ENCODE results near the gene PAGE2B. TPM values are rescaled to one million over a fixed set of nuclear protein-coding genes. Genes with fewer than 3 reads are reported as not detected.

The PAGE2B gene
- total and polyA plus RNA-seq, 9 of the 15 experiments (the other 6 are each of a cell fraction or from before 2014, with no cell fraction given), result 1.8 to 36.0 (median 16.5) TPM

GRCh38 chrX:55120761-55121358 lies 46.0 kb downstream of the PAGE2B start:
- Histone ChIP-seq H3K4me1 (replicated peaks in 1 of 2; ENCODE audit: control insufficient read depth in 2 of 2, insufficient read depth in 2 of 2, low read length in 2 of 2) (peaks cover 0 to 56% of the 10 kb centered on the region in 2 experiments; a peak in 3 of 5 replicates), H3K27ac (ENCODE audit: extremely low read depth, low read depth, low read length) (peak overlapping the region; percentile 37; the same call in 1 of the 3 replicates), H3K9me3 (replicated peaks; ENCODE audit: control insufficient read depth, insufficient read depth, low read depth, low read length) (no peaks in the 10 kb centered on the region), H3K4me2 (ENCODE audit: insufficient read depth, low read length) (peak overlapping the region; percentile 18; the same call in 1 of the 2 replicates), H3K4me3 (no peak overlapping the region), H3K9ac (ENCODE audit: insufficient read depth in 1 of 2, low read depth in 2 of 2, low read length in 2 of 2) (no peak overlapping the region), H4K20me1 (replicated peaks; ENCODE audit: control insufficient read depth, insufficient read depth, low read length) (no peaks in the 10 kb centered on the region), H3K36me3 (ENCODE audit: control insufficient read depth, insufficient read depth, low read length) (no peaks in the 10 kb centered on the region), H3K9me1 (ENCODE audit: control insufficient read depth, insufficient read depth, low read length) (no peaks in the 10 kb centered on the region), H3K27me3 (ENCODE audit: control insufficient read depth in 2 of 2, insufficient read depth in 2 of 2, low read length in 2 of 2) (no peaks in the 10 kb centered on the region; a peak in 1 of 5 replicates), H2AFZ (ENCODE audit: low read depth, low read length) (no peak overlapping the region), H3K79me2 (ENCODE audit: control insufficient read depth, insufficient read depth, low read length) (no peaks in the 10 kb centered on the region)
- POLR2A ChIA-PET, result interaction anchor here (0.5 to 0.8 kb wide), 2 partner anchors 27 to 1712 kb away, joined by 3 read pairs; no protein-coding TSS in a partner anchor
- FAIRE-seq, result peak; percentile 90
- CTCF ChIA-PET (ENCODE audit: low intra/inter-chr PET ratio), result no interaction called here
- DNase-seq (ENCODE audit: extremely low read depth in 1 of 4, low spot score in 3 of 4), result peak; percentile 14 to 59 (median 22)
- 0% methylated on average over 2 of the region's 2 CpGs for WGBS (ENCODE audit: insufficient coverage, low coverage, missing lambda C conversion rate)
- in situ Hi-C loops (cut with MboI), result no loop called here
- BruUV-seq (replicated peaks), result no TSS peak
- intact Hi-C loops (cut with micrococcal nuclease), result loop anchor here (2.0 kb wide), 2 partner anchors 40 to 92 kb away; no protein-coding TSS in a partner anchor
- ATAC-seq, result peak; percentile 81
- TF ChIP-seq KLF16 (IDR thresholded peaks at IDR 0.05) (peak; percentile 64; the same call in 1 of the 2 replicates), SOX6 (IDR thresholded peaks at IDR 0.05) (peak; percentile 98), MECOM (CRISPR knock-in tag; IDR thresholded peaks at IDR 0.05) (peak; percentile 60; the same call in 1 of the 2 replicates), ZNF589 (CRISPR knock-in tag; IDR thresholded peaks at IDR 0.05; ENCODE audit: low read depth) (no peak), GATAD2A (IDR thresholded peaks at IDR 0.05) (no peak), SMARCA4 (IDR thresholded peaks at IDR 0.05) (peak; percentile 82), STAT5A (IDR thresholded peaks at IDR 0.05; ENCODE audit: borderline replicate concordance, low read length) (peak; percentile 32; the same call in 1 of the 2 replicates), CHAMP1 (IDR thresholded peaks at IDR 0.05) (peak; percentile 65; the same call in 1 of the 2 replicates), RFX1 (IDR thresholded peaks at IDR 0.05) (peak; percentile 28; the same call in 1 of the 2 replicates), MTA2 (IDR thresholded peaks at IDR 0.05; ENCODE audit: low read depth) (peak; percentile 90), HDAC3 (IDR thresholded peaks at IDR 0.05; ENCODE audit: borderline replicate concordance, partially characterized antibody) (peak; percentile 87), NCOA6 (IDR thresholded peaks at IDR 0.05) (no peak), HOXB6 (CRISPR knock-in tag; IDR thresholded peaks at IDR 0.05; ENCODE audit: borderline replicate concordance) (no peak), TBL1XR1 (IDR thresholded peaks at IDR 0.05; ENCODE audit: low read length in 2 of 2) (peak in 1 of 2 experiments; percentile 29; a peak in 1 of 4 replicates), JUND (IDR thresholded peaks at IDR 0.05; ENCODE audit: borderline replicate concordance, low read depth, low read length) (no peak), JUND (tag; IDR thresholded peaks at IDR 0.05; ENCODE audit: borderline replicate concordance, low read depth, low read length) (0 out of 3 replicates have a peak, but pooled peaks have one; percentile 11), FOSL1 (tag; conservative IDR thresholded peaks at IDR 0.05) (peak; percentile 34; the same call in 1 of the 2 replicates)
- TF ChIP-seq, protein P1, sequence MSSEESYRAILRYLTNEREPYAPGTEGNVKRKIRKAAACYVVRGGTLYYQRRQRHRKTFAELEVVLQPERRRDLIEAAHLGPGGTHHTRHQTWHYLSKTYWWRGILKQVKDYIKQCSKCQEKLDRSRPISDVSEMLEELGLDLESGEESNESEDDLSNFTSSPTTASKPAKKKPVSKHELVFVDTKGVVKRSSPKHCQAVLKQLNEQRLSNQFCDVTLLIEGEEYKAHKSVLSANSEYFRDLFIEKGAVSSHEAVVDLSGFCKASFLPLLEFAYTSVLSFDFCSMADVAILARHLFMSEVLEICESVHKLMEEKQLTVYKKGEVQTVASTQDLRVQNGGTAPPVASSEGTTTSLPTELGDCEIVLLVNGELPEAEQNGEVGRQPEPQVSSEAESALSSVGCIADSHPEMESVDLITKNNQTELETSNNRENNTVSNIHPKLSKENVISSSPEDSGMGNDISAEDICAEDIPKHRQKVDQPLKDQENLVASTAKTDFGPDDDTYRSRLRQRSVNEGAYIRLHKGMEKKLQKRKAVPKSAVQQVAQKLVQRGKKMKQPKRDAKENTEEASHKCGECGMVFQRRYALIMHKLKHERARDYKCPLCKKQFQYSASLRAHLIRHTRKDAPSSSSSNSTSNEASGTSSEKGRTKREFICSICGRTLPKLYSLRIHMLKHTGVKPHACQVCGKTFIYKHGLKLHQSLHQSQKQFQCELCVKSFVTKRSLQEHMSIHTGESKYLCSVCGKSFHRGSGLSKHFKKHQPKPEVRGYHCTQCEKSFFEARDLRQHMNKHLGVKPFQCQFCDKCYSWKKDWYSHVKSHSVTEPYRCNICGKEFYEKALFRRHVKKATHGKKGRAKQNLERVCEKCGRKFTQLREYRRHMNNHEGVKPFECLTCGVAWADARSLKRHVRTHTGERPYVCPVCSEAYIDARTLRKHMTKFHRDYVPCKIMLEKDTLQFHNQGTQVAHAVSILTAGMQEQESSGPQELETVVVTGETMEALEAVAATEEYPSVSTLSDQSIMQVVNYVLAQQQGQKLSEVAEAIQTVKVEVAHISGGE (CRISPR knock-in tag; IDR thresholded peaks at IDR 0.05), result 0 out of 6 replicates have a peak, but pooled peaks of 1 of the 3 experiments have one; percentile 49
